ENCODE data around the gene VSTM4.

Gene VSTM4

GRCh38 chr10:49115015-49115795 lies at the start of gene VSTM4:
VSTM4 (minus strand) TSS chr10:49115522; CDS start chr10:49115485, 37 bp downstream.
- no peak for DNase-seq (ENCODE audit: low read depth in 2 of 2)

GRCh38 chr10:49164559-49165188 lies 49.4 kb upstream of the VSTM4 start:
- DNase-seq (ENCODE audit: low read depth in 2 of 2): no peak

DNA sequence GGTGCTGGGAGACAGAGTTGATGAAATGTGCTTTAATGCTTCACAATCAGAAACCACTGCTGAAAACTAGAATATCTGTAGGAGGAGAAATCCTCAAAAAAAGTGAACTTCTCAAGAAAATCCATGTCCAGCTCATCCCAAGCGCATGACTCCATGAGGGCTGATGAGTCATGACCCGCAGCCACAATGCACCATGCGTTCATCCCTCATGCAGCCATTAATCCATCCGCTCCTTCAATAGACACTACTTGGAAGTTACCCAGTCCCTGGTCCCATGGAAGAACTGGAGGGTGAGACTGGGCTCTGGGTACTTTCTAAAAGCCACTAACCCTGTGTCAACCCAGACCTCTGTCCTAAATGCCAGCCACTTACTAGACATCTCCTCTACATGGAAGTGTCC lies 48.4 kb upstream of the VSTM4 start:
- DNase-seq (ENCODE audit: low read depth in 2 of 2): no peak

DNA sequence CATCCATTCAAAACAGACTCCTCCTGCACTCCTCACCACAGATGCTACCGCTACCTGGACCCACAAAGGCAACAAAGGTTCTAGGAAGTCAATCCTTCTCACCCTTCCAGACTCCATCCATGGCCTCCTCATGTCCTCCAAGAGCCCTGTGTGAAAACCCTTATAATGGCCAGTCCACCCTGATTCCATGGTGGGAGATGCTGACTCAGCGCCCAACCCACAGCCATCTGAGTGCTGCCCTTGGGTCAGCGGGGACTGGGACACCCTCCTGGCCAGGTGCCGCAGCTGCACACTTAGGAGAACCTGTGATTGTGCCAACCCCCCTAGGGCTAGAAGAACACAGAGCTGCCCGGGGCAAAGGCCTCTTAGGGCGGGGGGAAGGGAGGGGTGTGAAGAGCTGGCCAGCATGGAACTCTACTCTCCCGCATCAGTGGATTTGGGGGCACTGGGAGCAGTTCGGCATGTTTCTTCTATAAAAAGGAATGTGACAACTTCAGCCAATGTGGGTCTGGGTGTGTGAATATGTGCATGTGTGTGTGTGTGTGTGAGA lies 47.5 kb upstream of the VSTM4 start:
- DNase-seq (ENCODE audit: low read depth in 2 of 2): no peak

GRCh38 chr10:49162063-49162462 lies 46.7 kb upstream of the VSTM4 start:
- DNase-seq (ENCODE audit: low read depth in 2 of 2): no peak

- no peak for DNase-seq (ENCODE audit: low read depth in 2 of 2)
These were observed 46.2 kb upstream of the VSTM4 start for GRCh38 chr10:49161411-49161997.

DNA sequence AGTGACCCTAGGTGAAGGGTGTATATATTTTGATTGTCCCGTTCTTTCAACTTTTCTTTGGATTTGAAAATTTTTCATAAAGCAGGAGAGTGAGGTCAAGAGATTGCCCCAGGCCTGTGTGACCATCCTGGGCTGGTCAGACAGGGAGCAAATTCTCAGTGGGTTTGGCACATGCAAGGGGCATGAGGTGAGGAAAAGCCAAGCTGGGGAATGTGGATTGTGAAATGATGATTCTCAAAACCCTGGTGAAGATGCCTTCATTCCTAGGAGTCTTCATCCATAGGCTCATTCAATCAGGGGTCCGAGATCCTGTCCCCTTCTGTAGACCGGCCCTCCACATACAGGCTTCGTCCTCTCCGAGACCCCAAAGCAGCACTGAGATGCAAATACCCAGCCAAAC lies 45.5 kb upstream of the VSTM4 start:
- no peak for DNase-seq (ENCODE audit: low read depth in 2 of 2)

GRCh38 chr10:49160110-49160509 lies 44.8 kb upstream of the VSTM4 start:
- no peak for DNase-seq (ENCODE audit: low read depth in 2 of 2)

- DNase-seq (ENCODE audit: low read depth in 2 of 2): no peak
These were observed 43.6 kb upstream of the VSTM4 start for GRCh38 chr10:49158915-49159314.

DNA sequence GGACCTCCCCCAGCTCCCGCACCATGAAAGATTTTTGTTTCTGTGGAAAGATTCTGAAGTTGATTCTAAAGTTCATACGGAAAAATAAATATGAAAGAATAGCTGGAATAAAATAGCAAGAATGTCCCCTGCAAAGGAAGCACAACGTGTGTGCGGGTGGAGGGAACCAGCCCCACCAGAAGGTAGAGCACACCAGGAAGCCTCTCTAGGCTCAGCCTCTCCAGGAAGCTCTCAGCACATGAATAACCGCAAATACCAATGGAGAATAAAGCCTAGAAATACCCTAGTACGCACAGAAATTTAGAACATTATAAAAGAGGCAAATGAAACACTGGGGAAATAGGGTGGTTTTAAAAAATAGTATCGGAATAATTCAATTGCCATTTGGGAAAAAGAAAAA lies 43.1 kb upstream of the VSTM4 start:
- no peak for DNase-seq (ENCODE audit: low read depth in 2 of 2)

- DNase-seq (ENCODE audit: low read depth in 2 of 2): no peak
These were observed 41.9 kb upstream of the VSTM4 start for GRCh38 chr10:49157229-49157628.

DNA sequence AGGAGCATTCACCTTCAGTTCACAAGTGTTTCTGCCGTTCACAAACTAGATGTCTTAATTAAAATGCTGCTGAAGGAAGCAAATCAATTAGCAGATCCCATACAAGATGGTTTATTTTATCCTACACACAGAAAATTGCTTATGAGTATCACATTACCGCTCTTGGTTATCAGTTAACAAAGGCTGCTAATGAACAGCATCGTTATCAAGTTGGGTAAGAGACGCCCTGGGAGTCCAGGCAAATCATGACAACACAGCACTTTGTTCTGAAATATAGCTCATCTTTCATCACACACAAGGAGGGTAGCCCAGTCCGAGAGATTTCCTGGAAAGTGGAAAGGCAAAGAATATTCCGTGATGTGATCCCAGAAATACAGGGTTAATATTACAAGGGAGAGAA lies 39.3 kb upstream of the VSTM4 start:
- DNase-seq (ENCODE audit: low read depth in 2 of 2): no peak

DNA sequence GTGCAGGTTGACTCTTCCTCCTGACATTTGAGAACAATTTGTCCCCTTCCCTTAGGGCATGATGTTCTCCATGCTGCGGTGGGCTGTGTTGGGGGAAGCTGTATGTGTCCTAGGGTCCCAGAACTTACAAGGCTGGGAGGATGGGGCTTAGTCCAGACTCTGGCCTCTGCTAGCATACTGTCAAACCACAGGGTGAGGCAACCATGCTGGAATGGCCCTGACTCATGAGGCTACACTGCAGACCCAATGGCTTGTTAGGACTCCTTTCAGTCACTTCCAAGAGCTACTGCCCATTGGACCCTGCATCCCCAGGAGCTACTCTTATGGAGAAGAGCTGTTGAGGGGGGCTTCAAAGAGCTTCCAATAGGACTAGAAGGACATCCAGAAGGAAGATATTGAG lies 38.6 kb upstream of the VSTM4 start:
- DNase-seq (ENCODE audit: low read depth in 2 of 2): no peak

DNA sequence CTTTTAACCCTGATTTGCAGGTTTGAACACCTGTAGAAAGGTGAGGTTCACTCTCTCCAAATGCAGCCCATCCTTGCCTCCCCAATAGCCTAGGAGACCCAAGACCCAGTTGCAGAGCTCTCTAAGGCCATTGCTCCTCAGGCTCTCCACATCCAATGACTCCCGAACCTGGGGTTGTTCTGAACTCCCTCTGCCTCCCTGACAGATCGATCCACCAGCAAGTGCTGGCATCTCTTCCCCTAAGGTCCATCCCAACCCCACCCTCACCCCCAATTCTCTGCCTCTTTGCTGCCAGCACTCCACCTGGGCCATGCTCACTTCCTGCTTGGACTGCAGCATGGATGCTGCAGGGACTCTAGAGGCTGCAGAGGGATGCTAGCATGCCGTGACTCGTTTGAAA lies 37.8 kb upstream of the VSTM4 start:
- no peak for DNase-seq (ENCODE audit: low read depth in 2 of 2)

DNA sequence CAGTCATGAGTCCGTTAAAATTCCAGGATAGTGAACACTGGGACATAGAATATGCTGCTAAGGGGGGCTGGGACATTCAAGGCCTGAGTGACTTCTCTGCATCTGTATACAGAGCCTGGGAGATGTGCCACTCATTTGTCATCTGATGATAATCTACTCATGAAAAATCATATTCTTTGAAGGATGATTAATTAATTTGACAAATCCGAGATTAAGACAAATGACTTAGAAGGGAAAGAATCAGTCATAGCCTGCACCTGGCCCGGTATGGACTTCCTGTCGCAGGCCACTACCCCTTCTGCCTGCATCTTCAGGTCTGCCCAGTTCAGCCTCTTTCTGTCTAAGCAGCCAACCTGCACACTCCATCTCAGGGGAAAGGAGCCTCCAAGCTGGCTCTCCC lies 37.3 kb upstream of the VSTM4 start:
- no peak for DNase-seq (ENCODE audit: low read depth in 2 of 2)

DNA sequence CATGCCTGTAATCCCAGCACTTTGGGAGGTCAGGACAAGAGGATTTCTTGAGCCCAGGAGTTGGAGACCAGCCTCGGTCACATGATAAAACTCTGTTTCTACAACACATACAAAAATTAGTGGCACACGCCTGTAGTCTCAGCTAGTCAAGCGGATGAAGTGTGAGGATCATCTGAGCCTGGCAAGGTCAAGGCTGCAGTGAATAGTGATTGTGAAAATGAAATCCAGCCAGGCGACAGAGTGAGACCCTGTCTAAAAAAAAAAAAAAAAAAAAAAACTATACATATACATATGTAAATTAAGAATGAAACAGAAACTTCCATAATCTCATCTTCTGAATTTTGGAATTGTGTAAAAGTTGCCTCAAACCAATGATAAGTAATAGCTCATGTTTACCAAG lies 36.7 kb upstream of the VSTM4 start:
- no peak for DNase-seq (ENCODE audit: low read depth in 2 of 2)

GRCh38 chr10:49151481-49151880 lies 36.2 kb upstream of the VSTM4 start:
- DNase-seq (ENCODE audit: low read depth in 2 of 2): no peak

GRCh38 chr10:49151025-49151445 lies 35.7 kb upstream of the VSTM4 start:
- DNase-seq (ENCODE audit: low read depth in 2 of 2): no peak

GRCh38 chr10:49150426-49150825 lies 35.1 kb upstream of the VSTM4 start:
- no peak for DNase-seq (ENCODE audit: low read depth in 2 of 2)

DNA sequence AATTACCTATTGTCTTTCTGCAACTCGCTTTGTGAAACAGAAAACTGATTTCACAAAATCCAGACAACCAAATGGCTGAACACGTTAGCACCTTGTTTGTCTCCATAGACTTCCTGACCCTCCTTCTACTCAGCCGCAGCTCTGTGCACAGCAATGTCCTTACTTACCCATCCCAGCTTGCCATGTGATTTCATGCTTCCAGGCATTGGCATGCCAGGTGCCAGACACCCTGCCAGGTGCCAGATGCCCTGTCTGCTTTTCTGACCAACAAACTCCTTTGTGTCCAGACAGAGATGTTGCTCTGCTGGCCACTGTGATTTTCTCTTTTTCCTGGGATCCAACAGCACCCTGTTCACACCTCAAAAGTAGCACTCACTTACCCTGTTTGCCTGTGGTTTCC lies 34.6 kb upstream of the VSTM4 start:
- DNase-seq (ENCODE audit: low read depth in 2 of 2): no peak

- DNase-seq (ENCODE audit: low read depth in 2 of 2): no peak
These were observed 28.9 kb upstream of the VSTM4 start for GRCh38 chr10:49144058-49144720.

GRCh38 chr10:49143249-49143648 lies 27.9 kb upstream of the VSTM4 start:
- no peak for DNase-seq (ENCODE audit: low read depth in 2 of 2)
